NCI-H2081 treated with DMSO at 0.1 percent for 48 hours (cell line): ENCODE results near the gene PTPN6.

Experiments used
- DNase-seq: peaks from one replicate; lab custom pipeline; 2025; lab: John Stamatoyannopoulos, UW

The PTPN6 gene

DNA sequence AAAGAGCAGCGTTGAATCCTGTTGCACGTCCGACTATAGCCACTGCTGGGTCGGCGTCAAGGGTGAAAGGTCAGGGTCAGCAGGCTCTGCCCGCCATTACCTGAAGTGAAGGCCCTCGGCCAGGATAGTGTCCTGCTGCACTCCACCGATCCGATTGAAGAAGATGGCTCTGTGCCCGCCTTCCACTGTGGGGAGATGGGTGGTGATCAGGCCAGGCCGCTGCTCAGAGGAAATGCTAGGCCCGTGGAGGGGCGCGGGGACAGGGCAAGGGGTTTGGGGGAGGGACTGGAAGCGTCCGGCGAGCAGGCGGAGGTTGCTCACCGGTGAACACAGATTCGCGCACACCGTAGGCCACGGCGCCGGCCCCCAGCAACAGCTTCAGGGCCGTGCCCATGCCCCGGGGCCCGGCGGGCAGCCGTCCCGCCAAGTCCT is 19.0 kb downstream of the PTPN6 start:
- no peak for DNase-seq

DNA sequence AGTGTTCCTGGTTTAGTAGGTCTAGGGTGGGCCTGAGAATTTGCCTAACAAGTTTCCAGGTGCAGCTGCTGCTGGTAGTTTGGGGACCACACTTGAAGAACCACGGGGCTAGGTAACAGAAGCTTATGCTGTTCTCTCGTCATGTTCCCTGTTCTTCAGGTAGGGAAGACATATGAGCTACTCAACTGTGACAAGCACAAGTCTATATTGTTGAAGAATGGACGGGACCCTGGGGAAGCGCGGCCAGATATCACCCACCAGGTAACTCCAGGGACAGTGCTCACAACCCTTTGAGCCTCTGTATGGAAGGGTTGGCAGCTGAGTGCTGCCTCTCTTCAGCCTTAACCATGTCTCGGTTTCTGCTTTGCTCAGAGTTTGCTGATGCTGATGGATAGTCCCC is 23.0 kb downstream of the PTPN6 start:
- no peak for DNase-seq

DNA sequence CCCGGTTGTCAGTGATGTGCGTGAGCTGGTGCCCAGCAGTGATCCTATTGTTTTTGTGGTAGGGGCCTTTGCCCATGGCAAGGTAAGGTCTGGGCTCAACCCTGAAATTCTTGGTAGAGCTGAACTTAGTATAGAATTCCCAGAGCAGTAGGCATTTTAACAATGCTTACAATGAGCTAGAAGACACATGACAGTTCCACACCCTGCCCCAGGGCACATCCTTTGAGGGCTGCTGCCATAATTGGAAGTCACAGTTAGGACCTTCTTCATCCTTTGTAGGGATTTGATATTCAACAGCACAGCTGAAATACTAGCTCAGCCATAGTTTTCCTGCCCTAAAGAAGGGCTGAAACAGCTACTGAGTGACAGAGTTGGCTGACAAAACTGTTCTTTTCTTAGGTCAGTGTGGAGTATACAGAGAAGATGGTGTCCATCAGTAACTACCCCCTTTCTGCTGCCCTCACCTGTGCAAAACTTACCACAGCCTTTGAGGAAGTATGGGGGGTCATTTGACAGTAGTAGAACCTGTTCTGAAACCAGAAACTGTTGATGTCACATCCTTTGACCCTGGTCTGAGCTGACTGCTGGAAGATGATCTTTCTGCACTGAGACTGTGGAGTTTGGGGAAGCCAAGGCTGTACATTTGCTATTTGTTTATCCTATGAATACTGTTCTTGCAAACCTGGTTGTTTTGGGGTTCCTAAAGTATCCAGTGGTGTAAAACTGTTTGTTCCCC is 24.3 kb downstream of the PTPN6 start:
- no peak for DNase-seq

DNA sequence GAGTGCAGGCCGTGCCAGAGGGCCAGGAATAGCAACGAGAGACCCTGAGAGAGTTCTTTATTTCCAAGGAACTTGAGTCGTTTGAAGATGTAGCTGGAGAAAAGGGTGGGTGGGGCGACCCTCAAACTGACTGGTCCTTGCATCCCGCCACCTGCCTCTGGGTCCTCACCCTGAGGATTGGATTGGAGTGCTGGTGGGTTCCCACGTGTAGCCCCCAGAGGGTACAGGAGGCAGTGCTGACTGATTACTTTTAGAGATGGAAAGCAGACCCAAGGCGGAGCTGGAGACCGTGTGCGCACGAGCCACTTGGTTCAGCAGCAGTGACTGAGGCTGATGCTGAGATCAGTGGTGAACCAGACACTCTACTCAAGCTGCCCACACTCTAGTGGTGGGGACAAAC is 26.5 kb downstream of the PTPN6 start:
- DNase-seq, result no peak

DNA sequence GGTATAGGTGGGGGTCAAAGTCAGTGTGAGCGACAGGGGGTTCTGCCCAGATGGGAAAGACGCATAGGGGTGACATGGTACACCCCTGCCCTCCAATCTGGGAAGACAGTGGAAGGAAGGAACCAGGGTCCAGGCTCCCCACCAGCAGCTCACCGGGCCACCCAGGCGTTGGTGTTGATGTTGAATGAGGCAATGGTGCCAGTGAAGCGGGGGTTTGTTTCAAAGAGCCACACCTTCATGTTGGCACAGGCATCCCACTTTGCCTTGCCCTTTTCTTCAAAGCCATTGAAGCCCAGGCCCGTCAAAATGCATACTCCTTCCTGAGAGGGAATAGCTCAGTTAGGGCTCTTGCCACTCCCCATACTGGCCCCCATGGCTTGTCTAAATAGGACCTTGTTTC is 27.0 kb downstream of the PTPN6 start:
- no peak for DNase-seq

DNA sequence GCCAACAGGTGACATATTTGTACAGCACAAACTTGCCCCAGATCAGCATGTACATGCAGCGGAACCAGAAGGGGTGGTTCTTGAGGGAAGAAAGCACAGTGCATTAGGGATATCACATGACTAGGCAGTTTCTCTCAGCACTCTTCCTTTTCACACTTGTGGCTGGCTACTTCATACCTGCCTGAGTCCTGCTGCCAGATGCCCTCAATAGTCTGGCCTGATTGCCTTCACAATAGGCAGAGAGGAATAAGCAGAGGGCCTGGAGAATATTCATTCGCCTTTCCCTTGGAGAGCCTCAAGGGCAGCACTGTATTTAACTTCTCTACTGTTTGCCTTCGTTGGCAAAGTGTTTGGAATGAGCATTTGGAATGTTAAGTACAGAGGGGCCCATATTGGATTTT is 27.5 kb downstream of the PTPN6 start:
- no peak for DNase-seq

DNA sequence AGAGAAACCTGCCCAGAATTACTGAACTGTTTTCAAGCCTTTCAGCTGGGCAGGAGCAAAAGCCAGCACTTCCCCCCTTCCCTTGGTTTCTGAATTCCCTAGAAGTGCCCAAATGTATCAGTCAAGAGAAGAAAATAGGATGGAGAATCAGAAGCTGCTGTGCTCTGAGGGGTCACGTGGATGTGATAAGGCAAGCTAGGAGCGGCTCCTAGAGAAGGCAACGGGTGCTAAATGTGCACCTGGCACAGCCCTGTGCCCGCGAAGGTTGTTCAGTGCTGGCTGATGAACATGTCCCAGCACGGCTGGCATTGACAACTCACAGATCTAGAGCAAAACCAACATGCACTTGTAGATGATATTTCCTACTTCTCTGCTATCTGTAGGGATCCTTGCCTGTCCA is 27.9 kb downstream of the PTPN6 start:
- no peak for DNase-seq

DNA sequence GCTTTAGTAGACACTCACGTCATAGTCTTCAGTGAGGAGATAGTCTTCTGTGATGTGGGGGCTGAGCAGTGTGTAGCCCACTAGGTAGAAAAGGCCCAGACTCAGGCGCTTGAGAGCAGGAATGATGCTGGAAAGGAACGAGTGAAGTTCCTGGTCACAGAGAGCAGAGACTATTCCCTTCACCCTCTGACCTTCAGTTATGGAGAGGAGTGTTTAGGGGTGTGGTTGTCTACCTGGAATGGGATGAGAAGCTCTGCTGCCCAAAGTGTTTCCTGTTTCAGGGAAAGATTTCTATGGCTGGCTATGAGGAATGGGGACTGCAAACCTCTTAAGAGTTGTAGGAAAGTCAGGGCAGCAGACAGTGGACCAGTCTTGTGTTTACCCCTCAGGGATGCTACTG is 28.3 kb downstream of the PTPN6 start:
- DNase-seq, result no peak

DNA sequence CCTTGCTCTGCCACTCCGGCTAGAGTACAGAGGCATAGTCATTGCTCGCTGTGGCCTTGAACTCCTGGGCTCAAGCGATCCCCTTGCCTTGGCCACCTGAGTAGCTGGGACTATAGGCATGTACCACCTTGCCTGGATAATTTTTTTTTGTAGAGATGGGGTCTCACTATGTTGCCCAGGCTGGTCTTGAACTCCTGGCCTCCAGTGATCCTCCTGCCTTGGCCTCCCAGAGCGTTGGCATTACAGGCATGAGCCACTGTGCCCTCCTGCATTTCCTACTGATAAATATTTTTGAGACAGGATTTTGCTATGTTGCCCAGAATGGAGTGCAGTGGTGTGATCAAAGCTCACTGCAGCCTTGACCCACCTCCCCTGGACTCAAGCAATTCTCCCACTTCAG is 28.9 kb downstream of the PTPN6 start:
- DNase-seq, result no peak

DNA sequence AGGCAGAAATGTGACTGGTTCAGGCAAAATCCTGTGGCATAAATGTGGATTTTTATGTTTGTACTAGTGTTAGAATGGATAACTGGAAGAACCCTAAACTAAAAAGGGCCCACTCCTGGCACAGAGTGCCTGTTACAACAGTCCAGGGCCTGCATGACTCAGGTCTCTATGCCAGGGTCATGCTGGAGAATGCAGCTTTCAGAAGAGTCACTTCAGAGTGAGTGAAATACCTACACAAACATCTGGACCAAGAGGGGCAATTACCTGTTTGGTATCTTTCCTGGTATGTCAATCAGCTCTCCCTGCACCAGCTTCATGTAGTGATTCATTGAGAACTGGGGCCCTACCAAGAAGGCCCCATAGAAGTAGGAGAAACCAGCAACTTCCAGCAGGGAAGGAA is 29.6 kb downstream of the PTPN6 start:
- no peak for DNase-seq

DNA sequence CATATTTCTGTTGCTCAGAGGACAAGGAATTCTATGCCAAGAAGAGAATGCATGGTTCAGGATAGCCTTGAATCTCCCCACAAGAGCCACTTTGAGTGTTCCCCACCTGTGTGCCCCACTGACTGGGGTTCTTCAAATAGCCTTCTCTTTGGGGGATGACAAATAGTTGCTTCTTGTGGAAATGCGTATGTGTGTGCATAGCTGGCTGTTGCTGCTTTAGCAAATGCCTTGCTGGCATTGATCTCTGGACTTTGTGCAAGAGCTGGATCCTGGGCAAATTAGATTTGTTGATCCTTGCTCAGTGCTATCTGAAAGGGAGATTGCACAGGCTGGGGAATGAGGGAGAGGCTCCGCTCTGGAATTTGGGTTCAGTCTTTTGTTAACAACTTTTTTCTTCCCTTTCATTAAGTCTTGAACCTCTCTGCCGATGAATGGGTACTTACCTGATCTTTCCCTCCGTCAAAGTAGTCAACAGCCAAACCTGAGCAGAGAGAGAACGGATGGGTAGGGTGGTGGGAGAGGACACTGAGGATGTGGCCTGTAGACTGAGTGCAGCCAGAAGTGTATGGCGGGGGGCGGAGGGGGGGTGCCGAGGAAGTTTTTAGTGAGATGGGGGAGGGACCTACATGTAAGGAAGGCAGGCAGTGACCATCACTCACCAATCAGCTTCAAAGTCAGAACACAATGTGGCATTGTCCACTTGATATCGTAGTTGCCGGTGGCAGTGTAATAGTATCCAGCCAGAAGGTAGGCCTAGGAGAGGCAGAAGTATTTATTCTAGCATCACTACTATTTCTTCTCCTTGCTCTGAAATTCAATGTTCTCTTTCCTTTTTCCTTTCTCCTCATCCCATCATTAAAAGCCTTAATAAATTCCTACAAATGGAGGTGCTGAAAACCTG is 30.2 kb downstream of the PTPN6 start:
- no peak for DNase-seq

DNA sequence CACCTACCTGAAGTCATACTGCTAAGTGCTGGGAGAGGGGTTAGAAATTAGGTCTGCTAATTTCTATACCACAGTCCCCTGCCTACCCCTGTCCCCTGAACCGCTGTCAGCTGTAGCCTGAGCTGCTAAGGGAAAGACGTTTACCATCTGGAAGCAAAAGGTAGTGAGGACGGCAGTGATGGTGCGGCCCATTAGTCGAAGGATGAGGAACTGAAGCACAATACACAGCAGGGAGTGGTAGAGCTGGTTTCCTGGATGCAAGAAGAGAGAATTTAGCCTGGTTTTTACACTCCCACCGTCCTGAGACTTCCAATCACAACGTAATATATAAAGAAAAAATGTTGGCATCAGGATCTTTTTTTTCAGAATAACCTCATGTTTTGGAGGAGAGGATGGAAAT is 31.4 kb downstream of the PTPN6 start:
- no peak for DNase-seq

DNA sequence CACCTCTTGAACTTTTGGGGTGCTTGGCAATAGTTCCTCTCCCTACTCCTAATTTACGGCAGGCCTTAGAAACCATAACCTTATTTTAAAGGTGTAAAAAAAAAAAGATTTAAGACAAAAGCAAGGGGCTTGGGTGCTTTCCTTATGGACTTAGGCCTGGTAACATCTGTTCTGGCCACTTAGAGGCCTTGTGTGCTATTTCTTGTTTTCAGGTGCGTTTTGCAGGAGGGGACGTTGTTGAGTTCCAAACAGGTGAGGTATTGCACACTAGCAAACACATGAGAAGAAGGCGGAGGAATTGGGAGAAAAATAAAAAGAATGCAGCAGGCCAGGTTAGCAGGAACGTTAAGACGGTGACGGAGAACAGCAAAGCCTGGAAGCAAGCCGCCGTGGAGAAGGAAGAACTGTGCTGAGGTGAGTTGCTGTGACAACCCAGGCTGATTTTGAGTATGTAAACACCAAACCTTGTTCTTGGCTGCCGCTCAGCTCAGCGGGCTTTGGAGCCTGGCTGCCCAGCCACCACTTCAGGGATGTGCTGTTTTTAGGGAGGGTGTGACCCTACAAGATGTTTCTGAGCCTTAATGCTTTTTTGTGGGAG is 36.9 kb downstream of the PTPN6 start:
- DNase-seq, result no peak

DNA sequence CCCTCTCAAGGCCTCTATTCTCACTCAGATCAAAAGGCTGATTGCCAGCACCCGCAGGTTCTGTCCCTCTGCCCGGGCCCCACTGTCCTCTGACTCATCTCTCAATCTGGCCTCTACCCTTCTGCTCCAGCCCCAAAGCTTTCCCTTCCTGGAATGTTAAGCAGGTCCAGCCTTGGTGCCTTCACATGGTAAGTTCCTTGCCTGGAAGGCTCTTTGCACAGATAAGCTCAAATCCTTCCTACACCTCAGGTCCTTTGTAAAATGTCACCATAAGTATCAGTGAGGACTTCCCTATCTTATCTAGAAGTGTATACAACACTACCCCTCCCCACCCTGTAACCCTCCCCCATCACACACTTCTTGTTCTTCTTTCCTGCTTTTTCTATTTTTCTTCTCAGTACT is 44.9 kb downstream of the PTPN6 start:
- no peak for DNase-seq

DNA sequence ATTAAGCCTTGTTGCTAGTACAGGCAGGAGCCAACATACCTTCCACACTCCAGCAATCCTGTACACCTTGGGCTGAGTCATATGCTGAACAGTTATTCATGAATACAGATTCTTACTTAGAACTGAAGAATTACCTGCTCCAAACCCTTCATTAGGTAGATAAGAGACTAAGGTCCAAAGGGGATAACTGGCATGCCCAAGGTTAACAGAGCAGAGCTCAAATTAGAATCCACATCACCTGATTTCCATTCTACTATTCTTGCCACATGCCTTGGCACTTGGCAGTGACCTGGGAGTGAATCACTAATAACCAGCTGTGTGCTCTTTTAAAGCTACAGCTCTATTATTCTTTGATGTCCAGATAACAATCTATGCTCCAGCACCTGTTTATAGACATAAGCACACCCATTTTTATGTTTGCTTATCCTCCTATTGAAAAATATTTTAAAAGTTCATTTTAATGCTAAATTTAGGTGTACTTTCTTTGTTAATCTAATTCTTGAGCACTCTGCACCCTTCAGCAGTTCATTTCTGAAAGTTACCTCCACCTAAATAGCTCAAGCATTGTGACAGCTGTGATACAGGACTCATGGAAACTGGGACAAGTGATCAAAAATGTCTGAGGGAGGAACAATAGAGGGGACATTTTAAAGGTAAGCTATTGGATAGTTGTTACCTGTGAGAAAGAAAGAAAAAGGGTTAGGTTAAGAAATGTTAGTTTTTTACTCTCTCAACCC is 47.7 kb downstream of the PTPN6 start:
- no peak for DNase-seq

DNA sequence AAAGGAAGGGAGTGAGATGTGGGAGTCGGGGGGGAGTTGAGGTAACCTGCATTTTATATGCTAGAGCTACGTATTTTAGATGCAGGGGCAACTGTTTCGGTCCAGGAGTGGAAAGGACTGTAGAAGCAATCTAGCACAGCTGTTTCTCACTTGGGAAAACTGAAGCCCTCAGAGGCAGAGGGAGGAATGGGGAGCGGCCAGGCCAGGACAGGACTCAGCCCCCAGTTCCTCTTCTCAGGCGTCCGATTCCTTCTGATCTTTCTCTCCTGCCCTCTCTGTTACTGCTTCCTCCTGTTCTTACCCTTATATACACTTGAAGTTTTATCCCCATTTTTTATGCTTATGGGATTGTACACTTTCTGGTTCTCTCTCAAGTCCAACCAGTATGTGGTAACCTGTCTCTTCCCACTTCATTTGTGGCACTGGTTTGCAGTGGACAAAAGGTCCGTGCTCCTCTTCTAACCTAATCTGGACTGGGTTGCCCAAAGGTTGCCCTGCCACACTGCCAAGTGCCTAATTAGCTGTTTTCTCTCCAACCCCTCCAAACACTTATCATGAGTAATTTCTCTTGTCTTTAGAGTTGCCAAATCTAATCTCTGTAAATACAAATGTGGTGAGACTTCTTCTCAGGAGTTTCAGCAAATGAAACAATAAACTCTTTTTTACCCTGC is 50.9 kb downstream of the PTPN6 start:
- DNase-seq, result no peak

DNA sequence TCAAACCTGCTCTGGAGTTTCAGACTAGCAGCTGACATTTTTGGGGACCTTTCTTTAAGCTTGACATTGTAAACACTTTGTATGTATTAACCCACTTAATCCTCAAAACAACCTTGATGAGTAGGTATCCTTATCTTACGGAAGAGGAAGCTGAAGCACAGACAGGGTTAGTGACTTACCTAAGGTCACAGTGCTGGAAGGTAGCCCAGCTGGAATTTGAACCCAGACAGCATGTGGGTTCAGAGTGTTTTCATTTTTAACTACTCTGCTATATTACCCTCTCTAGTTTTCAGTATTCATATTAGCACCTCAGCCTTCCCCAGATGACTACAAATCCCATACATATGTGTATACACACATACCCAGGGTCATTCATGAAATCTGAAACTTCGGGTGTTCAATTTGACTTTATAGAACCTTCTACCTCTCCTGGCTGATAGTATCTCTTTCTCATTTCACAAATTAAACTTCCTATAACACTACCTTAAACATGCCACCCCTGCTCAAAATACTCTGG is 53.2 kb downstream of the PTPN6 start:
- no peak for DNase-seq

DNA sequence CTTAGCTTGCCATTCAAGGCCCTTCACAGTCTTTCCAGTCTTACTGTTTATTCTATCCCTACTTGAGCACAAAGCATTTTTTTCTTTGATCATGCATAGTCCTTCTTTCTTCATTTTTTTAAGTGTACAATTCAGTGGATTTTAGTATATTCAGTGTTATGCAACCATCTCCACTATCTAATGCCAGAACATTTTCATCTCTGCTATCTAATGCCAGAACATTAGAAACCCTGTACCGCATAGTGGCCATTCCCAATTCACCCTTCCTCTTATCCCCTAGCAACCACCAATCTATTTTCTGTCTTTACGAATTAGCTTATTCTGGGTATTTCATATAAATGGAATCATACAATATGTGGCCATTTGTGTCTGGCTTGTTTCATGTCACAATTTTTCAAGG is 53.7 kb downstream of the PTPN6 start:
- no peak for DNase-seq

DNA sequence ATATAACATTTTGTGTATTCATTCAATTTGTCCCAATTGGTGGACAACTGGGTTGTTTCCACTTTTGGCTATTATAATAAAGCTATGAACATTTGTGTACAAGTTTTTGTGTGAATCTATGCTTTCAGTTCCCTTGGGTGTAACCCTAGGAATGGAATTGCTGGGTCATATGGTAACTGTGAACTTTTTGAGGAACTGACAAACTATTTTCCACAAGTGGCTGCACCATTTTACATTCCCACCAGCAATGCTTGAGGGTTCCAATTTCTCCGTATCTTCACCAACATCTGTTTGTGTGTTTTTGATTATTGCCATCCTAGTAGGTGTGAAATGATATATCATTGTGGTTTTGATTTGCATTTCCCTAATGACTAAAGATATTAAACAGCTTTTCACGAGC is 54.2 kb downstream of the PTPN6 start:
- no peak for DNase-seq

DNA sequence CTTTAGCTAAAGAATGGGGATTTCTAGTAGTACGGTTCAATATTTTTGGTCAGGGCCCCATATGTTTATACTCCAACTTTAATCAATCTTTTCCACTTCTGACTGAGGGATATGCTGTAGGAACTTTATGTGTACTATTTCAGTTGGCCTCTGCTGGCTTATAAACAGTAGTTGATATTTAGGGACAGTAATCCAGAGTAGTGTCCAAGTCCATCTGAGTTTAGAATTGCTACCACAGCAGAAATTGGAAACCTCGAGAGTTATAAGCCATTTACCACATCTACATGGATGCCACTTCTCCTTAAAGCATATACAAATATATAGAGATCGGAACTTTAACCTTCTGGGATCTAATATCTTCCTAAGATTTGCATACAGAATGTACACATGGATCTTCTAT is 55.5 kb downstream of the PTPN6 start:
- DNase-seq, result no peak

DNA sequence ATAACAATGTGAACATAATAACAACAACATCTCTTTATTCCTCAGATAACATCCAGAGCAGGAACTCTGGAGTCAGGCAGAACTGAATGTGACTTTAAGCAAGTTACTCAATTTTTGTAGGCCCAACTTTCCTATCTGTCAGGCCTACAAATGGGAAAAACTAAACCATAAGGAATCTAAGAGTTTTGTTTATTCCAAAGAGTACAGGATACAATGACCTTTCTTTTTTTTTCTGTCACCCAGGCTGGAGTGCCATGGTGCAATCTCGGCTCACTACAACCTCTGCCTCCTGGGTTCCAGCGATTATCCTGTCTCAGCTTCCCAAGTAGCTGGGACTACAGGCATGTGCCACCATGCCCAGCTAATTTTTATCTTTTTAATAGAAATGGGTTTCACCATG is 57.7 kb downstream of the PTPN6 start:
- no peak for DNase-seq

DNA sequence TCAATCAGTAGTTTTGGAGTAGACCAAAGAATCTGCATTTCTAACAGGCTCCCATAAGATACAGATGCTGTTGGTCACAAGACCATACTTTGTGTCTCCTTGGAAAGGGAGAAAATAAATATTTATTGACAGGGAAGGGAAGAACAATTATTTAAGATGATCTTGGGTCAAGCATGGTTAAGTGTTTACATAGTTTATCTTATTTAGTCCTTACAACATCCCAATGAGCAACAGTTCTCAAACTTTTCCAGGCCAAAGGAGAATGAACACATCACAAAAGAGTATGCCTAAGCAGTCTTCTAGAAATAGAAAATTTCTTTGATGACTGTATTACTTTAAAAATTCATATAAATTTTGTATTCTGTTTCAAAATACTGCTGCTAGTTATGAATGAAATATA is 58.4 kb downstream of the PTPN6 start:
- no peak for DNase-seq
